Lower lobe of right lung (tissue), 2 donors: ENCODE results near the gene HOXC6. TPM values are rescaled to one million over a fixed set of nuclear protein-coding genes. Genes with fewer than 3 reads are reported as not detected.
"Not testable (repeated sequence)": the region's sequence is repeated elsewhere in the genome, so short reads cannot be mapped to it uniquely, and the experiment has no call there.

Experiments
- ATAC-seq, 2 donors: fragments of 200-7000 bp; cut with Tn5 transposase; one replicate each; pipeline ENCODE4 v1.9.1; 2020 to 2022; ENCODE audit warnings: mild to moderate bottlenecking in 2 of 2, moderate library complexity in 2 of 2
- DNase-seq: peaks from one replicate; pipeline ENCODE4 v3.0.0-alpha.2; 2020
- H3K27ac ChIP-seq: fragments of 200-600 bp; one replicate; pipeline ENCODE4 v1.8.0; 2022
- H3K27me3 ChIP-seq: fragments of 200-600 bp; one replicate; pipeline ENCODE4 v1.8.0; 2022; ENCODE audit warnings: low read depth
- H3K36me3 ChIP-seq: fragments of 200-600 bp; one replicate; pipeline ENCODE4 v1.8.0; 2022; ENCODE audit warnings: mild to moderate bottlenecking
- H3K4me1 ChIP-seq: fragments of 200-600 bp; one replicate; pipeline ENCODE4 v1.8.0; 2022
- H3K4me3 ChIP-seq: fragments of 200-600 bp; one replicate; pipeline ENCODE4 v1.8.0; 2022; ENCODE audit warnings: mild to moderate bottlenecking
- H3K9me3 ChIP-seq: fragments of 200-600 bp; one replicate; pipeline ENCODE4 v1.8.0; 2022
- CTCF ChIP-seq: fragments of 200-600 bp; IDR thresholded peaks from one replicate; pipeline ENCODE4 v1.8.0; 2022; ENCODE audit warnings: antibody characterized with exemption, mild to moderate bottlenecking
- intact Hi-C: fragments of 100-400 bp; cut with DNase I; formaldehyde crosslinking; loops from one replicate; pipeline ENCODE4 v1.11.0; 2022
- microRNA-seq: library from miRNA; unstranded; fragments of <30 nt; microRNA quantifications from one replicate; pipeline ENCODE4 v1.2.0, GENCODE V29; 2020; ENCODE audit warnings: borderline number of aligned reads
- total RNA-seq: library from RNA; stranded (reverse); fragmentation: NEBNext Ultra II Directional; extraction: Animal tissue kit (Norgen Biotek cat#: 25700); gene quantifications from one replicate; pipeline ENCODE4 v1.2.1, GENCODE V29; 2021
- donor health status: DM: no; HTN: yes; CAD: no; lungs with severe emphysema.

The HOXC6 gene
- total RNA-seq, 1 donor from 2014 or later: 0.50 TPM

GRCh38 chr12:54074308-54074707, 46.1 kb downstream of the HOXC6 start:
- no peaks in the 10 kb centered on the region for H3K36me3 ChIP-seq
- H3K27me3 ChIP-seq: peaks cover 30% of the 10 kb centered on the region
- ATAC-seq: no peak
- H3K4me1 ChIP-seq: no peaks in the 10 kb centered on the region
- no peak overlapping the region for H3K4me3 ChIP-seq
- H3K27ac ChIP-seq: no peak overlapping the region
- DNase-seq: no peak
- no peaks in the 10 kb centered on the region for H3K9me3 ChIP-seq
- TF ChIP-seq CTCF: no peak
- intact Hi-C loops: no loop called here

DNA sequence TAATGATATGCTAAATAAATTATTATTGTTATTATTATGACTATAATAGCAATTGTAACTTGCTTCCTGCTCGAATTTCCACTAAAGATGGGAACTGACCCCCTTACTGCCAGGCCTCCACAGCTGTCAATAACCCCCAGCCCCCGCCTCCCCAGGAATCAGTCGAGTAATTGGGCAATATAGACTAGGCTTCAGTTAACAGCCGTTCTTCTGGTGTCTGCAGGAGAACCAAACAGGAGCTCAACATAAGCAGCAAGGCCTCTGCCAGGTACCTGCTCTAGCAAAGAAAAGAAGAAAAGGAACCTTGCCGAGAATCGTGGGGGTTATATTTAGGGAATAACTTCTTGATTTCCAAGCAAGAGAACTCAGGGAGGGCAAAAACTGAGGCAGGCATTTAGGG, 47.2 kb downstream of the HOXC6 start:
- no peaks in the 10 kb centered on the region for H3K36me3 ChIP-seq
- intact Hi-C loops: no loop called here

GRCh38 chr12:54075974-54076373, 47.7 kb downstream of the HOXC6 start:
- Histone ChIP-seq H3K27ac (no peak overlapping the region), H3K27me3 (peaks cover 25% of the 10 kb centered on the region), H3K36me3 (no peaks in the 10 kb centered on the region), H3K9me3 (no peaks in the 10 kb centered on the region), H3K4me3 (no peak overlapping the region), H3K4me1 (no peaks in the 10 kb centered on the region)
- ATAC-seq (no peak), DNase-seq (no peak)
- TF ChIP-seq CTCF: no peak
- intact Hi-C loops: no loop called here

More for the DNA sequence above, 47.2 kb downstream of the HOXC6 start:
- TF ChIP-seq CTCF: no peak
- Histone ChIP-seq H3K9me3 (no peaks in the 10 kb centered on the region), H3K27me3 (peaks cover 30% of the 10 kb centered on the region), H3K4me1 (no peaks in the 10 kb centered on the region), H3K27ac (no peak overlapping the region), H3K4me3 (no peak overlapping the region)
- no peak for DNase-seq
- no peak for ATAC-seq

DNA sequence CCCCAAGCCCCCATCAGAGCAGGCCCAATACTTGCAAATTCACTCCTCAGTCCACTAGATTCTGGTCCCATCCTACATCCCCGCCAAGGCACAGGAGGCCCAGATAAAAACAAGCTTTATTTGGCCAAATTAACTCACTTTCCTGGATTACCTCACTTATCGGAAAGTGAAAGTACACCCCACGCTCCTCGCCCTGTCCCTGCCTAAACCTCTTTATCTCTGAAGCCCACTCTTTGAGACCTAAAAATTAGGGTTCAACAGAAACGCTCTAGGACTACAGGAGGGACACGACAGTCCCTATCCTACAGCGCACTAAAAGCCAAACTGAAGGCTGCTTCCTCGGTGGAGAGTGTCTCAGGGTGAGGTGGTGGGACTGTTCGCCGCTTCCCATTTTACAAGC, 49.6 kb downstream of the HOXC6 start:
- H3K9me3 ChIP-seq, H3K4me1 ChIP-seq, intact Hi-C loops, H3K27ac ChIP-seq, DNase-seq, H3K4me3 ChIP-seq, H3K36me3 ChIP-seq, ATAC-seq: not testable (repeated sequence)
- peaks cover 18% of the 10 kb centered on the region for H3K27me3 ChIP-seq

DNA sequence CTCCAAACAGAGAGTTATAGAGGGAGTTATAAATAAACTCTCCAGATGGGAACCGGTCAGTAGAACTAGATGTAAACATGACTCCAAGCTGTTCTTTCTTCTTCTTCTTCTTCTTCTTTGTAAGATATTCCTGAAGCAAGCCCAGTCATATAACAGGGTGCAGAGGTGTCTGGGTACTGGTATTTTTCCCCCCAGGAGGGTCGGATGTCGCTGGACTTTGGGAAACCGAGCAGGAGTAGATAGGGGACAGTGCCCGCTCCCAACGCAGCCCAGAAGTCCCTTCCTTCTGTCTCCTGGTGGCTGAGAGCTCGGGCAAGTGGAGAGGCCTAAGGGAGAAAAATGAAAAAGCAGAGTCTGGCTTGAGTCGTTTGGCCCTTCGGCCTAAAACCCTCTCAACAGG, 50.9 kb downstream of the HOXC6 start:
- H3K27ac ChIP-seq, H3K27me3 ChIP-seq, intact Hi-C loops: not testable (repeated sequence)

More for the DNA sequence above, 50.9 kb downstream of the HOXC6 start:
- H3K4me3 ChIP-seq, DNase-seq, ATAC-seq, H3K9me3 ChIP-seq, H3K36me3 ChIP-seq, H3K4me1 ChIP-seq: not testable (repeated sequence)

Small RNA genes lying within 50 kb of the gene (microRNA-seq; reads per million reads assigned to microRNA genes)
- gene MIR196A2: 1.5 reads per million
- 3.0 reads per million for gene MIR615

Other genes with a start within 250 kb of the HOXC6 start
- gene HOXC13, start 89.6 kb upstream of the HOXC6 start, total RNA-seq: not detected
- not detected for gene HOXC12, start 73.5 kb upstream of the HOXC6 start, total RNA-seq
- gene HOXC11, start 55.3 kb upstream of the HOXC6 start, total RNA-seq: not detected
- gene HOTAIR, start 53.5 kb upstream of the HOXC6 start, total RNA-seq: not detected
- gene HOXC10, start 43.3 kb upstream of the HOXC6 start, total RNA-seq: not detected
- gene HOXC9, start 28.3 kb upstream of the HOXC6 start, total RNA-seq: not detected
- not detected for gene HOXC8, start 19.5 kb upstream of the HOXC6 start, total RNA-seq
- gene HOXC5, start 4.6 kb downstream of the HOXC6 start, total RNA-seq: not detected
- 0.47 TPM for gene HOXC4, start 25.4 kb downstream of the HOXC6 start, total RNA-seq
- gene SMUG1, start 160.5 kb downstream of the HOXC6 start, total RNA-seq: 29.4 TPM